GM19397 (cell line): Measurements from ENCODE around the gene SAP30L.

Experiments used
- ATAC-seq: cut with Tn5 transposase; IDR thresholded peaks from one replicate; pipeline ENCODE4 v1.9.1; 2021; ENCODE audit warnings: mild to moderate bottlenecking, moderate library complexity; ENCODE audit not compliant: unreplicated experiment

The SAP30L gene

GRCh38 chr5:154505567-154505966 lies 59.8 kb downstream of the SAP30L start:
- ATAC-seq, result no peak

GRCh38 chr5:154506049-154506715 lies 60.4 kb downstream of the SAP30L start:
- no peak for ATAC-seq

DNA sequence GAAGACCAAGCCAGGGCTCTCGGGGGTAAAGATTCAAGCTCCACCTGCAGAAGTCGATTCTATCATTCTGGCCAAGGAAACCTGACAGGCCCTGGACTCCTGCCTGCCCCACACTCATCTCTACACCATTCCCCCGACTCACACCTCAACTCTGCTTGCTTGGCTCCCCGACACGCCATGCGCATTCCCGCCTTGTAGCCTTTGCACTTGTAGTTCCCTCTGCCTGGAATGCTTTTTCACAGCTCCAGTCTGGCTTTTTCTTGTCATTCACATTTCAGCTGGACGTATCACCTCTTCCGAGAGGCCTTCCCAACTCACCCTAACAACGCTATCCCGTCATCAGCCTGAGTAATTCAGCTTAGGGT lies 60.9 kb downstream of the SAP30L start:
- no peak for ATAC-seq

- ATAC-seq, result no peak
Measured at GRCh38 chr5:154508114-154508513, 62.3 kb downstream of the SAP30L start.

DNA sequence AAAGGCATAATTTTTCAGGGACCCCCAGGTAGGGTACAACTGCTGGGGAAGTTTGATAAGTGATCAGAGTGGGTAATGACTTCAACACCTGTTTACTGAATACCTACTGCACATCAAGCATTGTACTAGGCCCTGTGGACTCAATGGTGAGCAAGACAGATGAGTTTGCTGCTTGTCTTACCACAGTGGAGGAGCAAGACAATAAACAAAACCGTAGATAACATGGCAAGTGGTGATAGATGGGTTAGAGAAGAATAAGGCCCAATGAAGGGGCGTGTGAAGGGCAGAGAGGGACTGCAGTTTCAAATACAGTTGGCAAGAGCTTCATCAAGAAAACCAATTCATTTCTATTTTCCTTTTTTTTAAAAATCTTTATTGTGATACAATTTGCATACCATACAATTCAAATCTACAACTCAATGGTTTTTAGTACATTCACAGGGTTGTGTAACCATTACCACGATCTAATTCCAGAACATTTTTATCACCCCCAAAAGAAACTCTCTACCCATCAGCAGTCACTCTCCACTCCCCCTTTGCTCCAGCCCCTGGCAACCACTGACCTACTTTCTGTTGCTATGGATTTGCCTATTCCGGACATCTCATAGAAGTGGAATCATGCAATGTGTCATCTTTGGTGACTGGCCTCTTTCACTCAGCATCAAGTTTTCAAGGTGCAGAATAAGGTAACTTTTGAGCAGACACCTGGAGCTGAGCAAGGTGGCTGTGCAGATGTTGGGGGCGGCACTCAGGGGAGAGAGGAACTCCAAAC lies 64.2 kb downstream of the SAP30L start:
- no peak for ATAC-seq
